Effector memory CD8-positive, alpha-beta T cell (primary cell): ENCODE results near the gene PIP4K2A.
A peak's percentile ranks its signal among the peaks of the same experiment; 100 is the strongest.
"Not testable (repeated sequence)": the region's sequence is repeated elsewhere in the genome, so short reads cannot be mapped to it uniquely, and the experiment has no call there.

Experiments used
- ATAC-seq: fragments of 150-1000 bp; cut with Tn5 transposase; replicated peaks from 2 replicates; pipeline ENCODE4 v1.10.0; 2021; ENCODE audit warnings: mild to moderate bottlenecking, moderate library complexity
- DNase-seq, 3 experiments: peaks; one replicate each; pipeline ENCODE4 v3.0.0; 2021
- H3K27ac Mint-ChIP-seq, 2 donors: one replicate each; pipeline ENCODE4 v1.8.0; 2022; ENCODE audit warnings: mild to moderate bottlenecking in 2 of 2, mixed read lengths in 2 of 2, moderate library complexity in 2 of 2
- H3K27me3 Mint-ChIP-seq, 2 donors: one replicate each; pipeline ENCODE4 v1.8.0; 2022; ENCODE audit warnings: mixed read lengths in 2 of 2
- H3K36me3 Mint-ChIP-seq: one replicate; pipeline ENCODE4 v1.8.0; 2022; ENCODE audit warnings: mild to moderate bottlenecking, moderate library complexity, mixed read lengths; ENCODE audit not compliant: insufficient read depth
- H3K4me1 Mint-ChIP-seq, 2 donors: one replicate each; pipeline ENCODE4 v1.8.0; 2022; ENCODE audit warnings: low read depth in 2 of 2, mixed read lengths in 2 of 2
- H3K4me3 Mint-ChIP-seq, 2 donors: one replicate each; pipeline ENCODE4 v1.8.0; 2022; ENCODE audit warnings: mild to moderate bottlenecking in 2 of 2, mixed read lengths in 2 of 2, moderate library complexity in 2 of 2
- H3K9me3 Mint-ChIP-seq, 2 donors: one replicate each; pipeline ENCODE4 v1.8.0; 2022; ENCODE audit warnings: mixed read lengths in 2 of 2

The PIP4K2A gene

DNA sequence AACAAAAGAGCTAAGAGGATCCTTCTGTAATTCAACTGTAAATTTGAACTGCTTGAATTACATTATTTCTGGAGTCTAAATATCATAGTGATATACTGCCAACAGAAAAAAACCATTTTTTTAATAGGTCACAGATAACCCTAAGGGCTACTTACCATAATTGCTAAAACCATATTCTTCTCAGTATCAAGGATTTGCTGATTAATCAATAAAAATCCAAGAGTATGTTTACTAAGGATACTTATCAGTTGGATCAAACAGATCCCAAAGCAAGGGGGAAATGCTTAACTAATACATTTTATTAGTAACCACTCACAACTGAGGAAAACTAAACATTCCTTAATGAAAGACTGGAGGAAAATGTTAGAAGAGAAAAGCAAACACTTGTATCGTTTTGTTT, 166.0 kb downstream of the PIP4K2A start:
- Mint-ChIP-seq H3K27ac (peak overlapping the region; percentile 17 to 90), H3K9me3 (no peaks in the 10 kb centered on the region)
- no peak for DNase-seq

DNA sequence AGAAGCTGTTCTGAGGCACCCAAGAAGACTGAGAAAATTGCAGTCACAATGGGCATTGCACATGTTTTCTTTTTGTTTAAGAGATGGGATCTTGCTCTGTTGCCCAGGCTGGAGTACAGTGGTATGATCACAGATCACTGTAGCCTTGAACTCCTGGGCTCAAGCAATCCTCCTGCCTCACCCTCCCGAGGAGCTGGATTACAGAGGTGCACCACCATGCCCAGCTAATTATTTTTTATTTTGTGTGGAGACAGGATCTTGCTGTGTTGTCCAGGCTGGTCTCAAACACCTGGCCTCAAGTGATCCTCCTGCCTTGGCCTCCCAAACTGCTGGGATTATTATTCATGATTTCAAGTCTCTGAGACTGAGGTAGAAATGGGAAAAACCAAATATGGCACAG, 168.7 kb downstream of the PIP4K2A start:
- Mint-ChIP-seq H3K36me3 (peaks cover 86% of the 10 kb centered on the region), H3K9me3 (no peaks in the 10 kb centered on the region), H3K4me3 (no peak overlapping the region), H3K4me1 (peaks cover 9 to 30% of the 10 kb centered on the region in 2 donors), H3K27me3 (no peaks in the 10 kb centered on the region), H3K27ac (peak overlapping the region; percentile 73 to 90)
- DNase-seq (no peak), ATAC-seq (no peak)

More for the DNA sequence above, 166.0 kb downstream of the PIP4K2A start:
- H3K27me3 Mint-ChIP-seq, result no peaks in the 10 kb centered on the region
- H3K4me3 Mint-ChIP-seq, result no peak overlapping the region
- peaks cover 77% of the 10 kb centered on the region for H3K36me3 Mint-ChIP-seq
- no peak for ATAC-seq
- H3K4me1 Mint-ChIP-seq, result peaks cover 14 to 39% of the 10 kb centered on the region in 2 donors

DNA sequence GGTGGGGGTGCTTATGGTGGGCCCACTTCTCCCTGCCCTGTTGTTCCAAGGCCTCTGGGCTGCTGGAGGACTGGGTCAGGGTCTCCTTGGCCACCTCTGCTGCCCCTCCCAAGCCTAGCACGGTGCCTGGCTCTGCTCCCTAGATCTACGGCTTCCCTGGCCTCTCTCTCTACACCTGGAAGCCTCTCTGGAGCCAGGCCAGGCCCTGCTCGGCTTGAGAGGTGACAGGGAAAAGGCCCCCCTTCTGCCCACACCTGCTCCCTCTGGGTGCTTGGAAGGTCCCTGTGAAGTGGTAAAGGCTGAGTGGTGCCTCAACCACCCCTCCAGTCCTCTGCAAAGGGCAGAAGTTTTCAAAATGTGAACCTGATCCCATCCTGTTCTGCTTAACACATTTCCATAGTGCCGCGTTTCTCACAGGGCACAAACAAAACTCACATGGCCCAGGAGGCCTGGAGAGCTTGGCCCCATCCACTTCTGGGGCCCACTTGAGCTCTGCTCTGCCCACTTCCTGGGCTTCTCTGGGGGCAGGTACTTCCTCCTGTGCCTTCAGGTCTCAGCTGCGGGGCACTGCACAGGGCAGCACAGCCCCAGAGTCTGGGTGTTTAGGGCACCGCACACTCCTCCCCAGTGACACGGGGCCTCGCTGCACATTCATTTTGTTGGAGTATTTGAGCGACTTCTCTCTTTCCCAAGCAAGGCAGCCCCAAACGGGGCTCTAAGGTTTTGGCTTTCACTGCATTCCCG, 169.9 kb downstream of the PIP4K2A start:
- Mint-ChIP-seq H3K4me1 (peaks cover 9 to 30% of the 10 kb centered on the region in 2 donors), H3K36me3 (peaks cover 86% of the 10 kb centered on the region), H3K4me3 (peak overlapping the region in 1 of 2 donors; percentile 16), H3K9me3 (no peaks in the 10 kb centered on the region), H3K27ac (peak overlapping the region; percentile 89 to 90), H3K27me3 (no peaks in the 10 kb centered on the region)
- DNase-seq (no peak), ATAC-seq (peak; percentile 51)

DNA sequence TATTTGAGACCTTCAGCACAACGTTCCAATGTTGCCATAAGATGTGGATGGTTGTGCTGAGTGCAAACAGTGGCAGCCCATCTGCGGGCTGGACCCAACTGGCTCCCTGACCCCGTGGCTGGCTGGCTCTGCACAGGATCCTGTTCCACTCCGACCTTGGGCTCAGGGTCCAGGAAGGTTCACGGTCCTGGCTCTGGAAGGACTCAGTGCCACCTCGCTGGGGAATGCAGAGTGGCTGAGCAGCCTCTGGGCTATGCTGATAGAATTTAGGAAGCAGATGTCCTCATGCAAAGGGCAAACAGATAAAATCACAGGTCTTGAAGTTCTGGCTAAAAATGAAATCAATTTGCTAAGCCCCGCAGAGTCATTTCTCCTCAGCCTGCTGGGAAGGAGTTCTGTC, 171.6 kb downstream of the PIP4K2A start:
- Mint-ChIP-seq H3K9me3 (no peaks in the 10 kb centered on the region), H3K27me3 (no peaks in the 10 kb centered on the region), H3K4me1 (peaks cover 12 to 32% of the 10 kb centered on the region in 2 donors), H3K4me3 (no peak overlapping the region), H3K36me3 (peaks cover 86% of the 10 kb centered on the region), H3K27ac (peak overlapping the region; percentile 68 to 90)
- ATAC-seq, result no peak
- no peak for DNase-seq

DNA sequence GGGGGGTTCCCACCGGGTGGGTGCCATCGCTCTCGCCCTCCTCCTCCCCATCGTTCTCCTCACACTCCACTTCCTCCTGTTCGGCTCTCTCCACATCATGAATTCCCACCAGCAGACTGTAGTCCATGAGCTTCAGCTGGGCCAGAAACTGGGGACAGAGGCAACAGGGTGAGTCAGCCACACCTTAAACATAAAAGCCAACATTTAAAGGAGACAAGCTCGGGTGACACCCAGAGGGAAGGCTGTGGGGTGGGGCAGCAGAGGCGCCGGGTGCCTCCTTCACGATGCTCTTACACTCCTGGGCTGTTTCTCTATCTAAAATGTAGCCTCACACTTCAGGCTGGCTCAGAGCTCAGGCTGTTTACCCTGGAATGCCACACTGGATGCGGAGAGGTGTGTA, 172.5 kb downstream of the PIP4K2A start:
- peak overlapping the region; percentile 73 to 90 for H3K27ac Mint-ChIP-seq
- peaks cover 12 to 29% of the 10 kb centered on the region in 2 donors for H3K4me1 Mint-ChIP-seq
- no peaks in the 10 kb centered on the region for H3K27me3 Mint-ChIP-seq

DNA sequence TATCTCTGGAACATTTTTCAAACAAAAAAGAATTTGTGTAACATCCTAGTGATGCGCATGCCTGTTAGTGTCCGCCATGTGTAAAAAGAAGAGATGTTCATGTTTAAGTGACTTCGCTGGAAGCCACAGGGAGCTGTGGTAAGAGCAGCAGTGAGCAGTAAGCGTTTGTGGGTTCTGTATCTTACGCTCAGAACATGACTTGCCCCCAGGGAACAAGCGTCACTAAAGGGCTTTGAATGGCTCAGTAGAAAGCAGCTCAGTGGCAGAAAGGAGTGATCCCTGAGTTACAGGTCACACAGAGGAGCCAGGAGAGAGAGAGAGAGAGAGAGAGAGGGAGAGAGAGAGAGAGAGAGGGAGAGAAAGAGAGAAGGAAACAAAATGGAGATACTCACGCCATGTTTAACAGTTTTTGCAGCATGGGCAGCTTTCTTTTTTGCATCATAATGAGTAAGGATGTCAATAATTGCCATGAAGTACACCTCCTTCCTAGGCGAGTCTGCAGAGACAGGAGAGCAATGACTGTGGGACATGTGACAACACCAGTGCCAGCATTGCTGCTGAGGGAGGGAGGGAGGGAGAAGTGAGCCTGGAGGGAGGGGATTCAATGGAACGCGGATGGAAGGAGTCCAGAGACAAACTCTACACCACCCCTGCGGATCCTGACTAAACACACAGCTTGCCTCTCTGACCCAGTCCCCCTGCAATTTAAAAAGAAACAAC, 174.6 kb downstream of the PIP4K2A start:
- H3K36me3 Mint-ChIP-seq, result peaks cover 92% of the 10 kb centered on the region

More for the DNA sequence above, 172.5 kb downstream of the PIP4K2A start:
- H3K4me3 Mint-ChIP-seq, result no peak overlapping the region
- no peaks in the 10 kb centered on the region for H3K9me3 Mint-ChIP-seq
- ATAC-seq (no peak), DNase-seq (no peak)
- peaks cover 89% of the 10 kb centered on the region for H3K36me3 Mint-ChIP-seq

DNA sequence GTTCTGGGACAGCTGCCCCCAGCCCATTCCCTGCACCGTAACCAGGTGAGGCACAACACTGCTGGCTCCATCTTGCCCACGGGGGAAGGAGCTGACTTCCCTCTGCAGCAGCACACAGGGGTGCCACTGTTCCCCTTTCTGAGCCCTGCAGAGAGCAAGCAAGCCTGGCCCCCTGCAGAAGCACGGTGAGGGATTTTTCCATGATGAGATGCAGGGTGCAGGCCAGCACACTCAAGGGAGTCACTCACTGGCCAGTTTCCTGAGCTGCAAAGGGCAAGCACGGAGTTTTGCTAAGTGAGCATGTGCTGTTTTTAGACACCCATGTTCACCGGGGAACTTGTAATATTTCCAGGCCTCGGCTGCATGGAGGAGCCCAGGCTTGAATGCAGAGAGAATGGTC, 176.6 kb downstream of the PIP4K2A start:
- Mint-ChIP-seq H3K4me3 (peak overlapping the region in 1 of 2 donors; percentile 5), H3K27ac (peak overlapping the region in 1 of 2 donors; percentile 57), H3K36me3 (peaks cover 79% of the 10 kb centered on the region), H3K4me1 (peaks cover 6 to 28% of the 10 kb centered on the region in 2 donors), H3K27me3 (no peaks in the 10 kb centered on the region), H3K9me3 (no peaks in the 10 kb centered on the region)
- no peak for ATAC-seq
- no peak for DNase-seq

More for the DNA sequence above, 174.6 kb downstream of the PIP4K2A start:
- Mint-ChIP-seq H3K27ac (peak overlapping the region; percentile 18 to 83), H3K27me3 (no peaks in the 10 kb centered on the region), H3K4me1 (peaks cover 10 to 32% of the 10 kb centered on the region in 2 donors), H3K9me3 (no peaks in the 10 kb centered on the region), H3K4me3 (no peak overlapping the region)
- DNase-seq (no peak), ATAC-seq (no peak)

DNA sequence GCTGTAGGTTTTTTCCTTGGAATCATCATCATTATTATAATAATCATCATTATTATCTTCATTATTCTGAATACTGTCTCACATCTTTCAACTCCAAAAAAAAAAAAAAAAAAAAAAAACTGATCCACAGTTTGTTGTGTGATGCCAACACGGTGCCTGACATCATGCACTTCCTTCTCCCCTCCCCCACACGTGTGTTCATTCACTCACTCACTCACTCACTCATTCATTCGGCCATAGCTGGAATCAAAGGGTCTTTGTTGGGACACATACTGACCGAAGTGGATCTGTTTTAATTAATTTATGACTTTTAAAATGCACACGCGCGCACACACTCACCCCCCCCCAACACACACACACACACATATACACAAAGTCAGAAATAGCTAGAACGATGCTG, 177.8 kb downstream of the PIP4K2A start:
- peaks cover 6 to 33% of the 10 kb centered on the region in 2 donors for H3K4me1 Mint-ChIP-seq
- no peak for ATAC-seq
- DNase-seq, result no peak
- no peaks in the 10 kb centered on the region for H3K9me3 Mint-ChIP-seq
- no peak overlapping the region for H3K4me3 Mint-ChIP-seq
- no peak overlapping the region for H3K27ac Mint-ChIP-seq
- H3K36me3 Mint-ChIP-seq, result peaks cover 68% of the 10 kb centered on the region
- no peaks in the 10 kb centered on the region for H3K27me3 Mint-ChIP-seq

DNA sequence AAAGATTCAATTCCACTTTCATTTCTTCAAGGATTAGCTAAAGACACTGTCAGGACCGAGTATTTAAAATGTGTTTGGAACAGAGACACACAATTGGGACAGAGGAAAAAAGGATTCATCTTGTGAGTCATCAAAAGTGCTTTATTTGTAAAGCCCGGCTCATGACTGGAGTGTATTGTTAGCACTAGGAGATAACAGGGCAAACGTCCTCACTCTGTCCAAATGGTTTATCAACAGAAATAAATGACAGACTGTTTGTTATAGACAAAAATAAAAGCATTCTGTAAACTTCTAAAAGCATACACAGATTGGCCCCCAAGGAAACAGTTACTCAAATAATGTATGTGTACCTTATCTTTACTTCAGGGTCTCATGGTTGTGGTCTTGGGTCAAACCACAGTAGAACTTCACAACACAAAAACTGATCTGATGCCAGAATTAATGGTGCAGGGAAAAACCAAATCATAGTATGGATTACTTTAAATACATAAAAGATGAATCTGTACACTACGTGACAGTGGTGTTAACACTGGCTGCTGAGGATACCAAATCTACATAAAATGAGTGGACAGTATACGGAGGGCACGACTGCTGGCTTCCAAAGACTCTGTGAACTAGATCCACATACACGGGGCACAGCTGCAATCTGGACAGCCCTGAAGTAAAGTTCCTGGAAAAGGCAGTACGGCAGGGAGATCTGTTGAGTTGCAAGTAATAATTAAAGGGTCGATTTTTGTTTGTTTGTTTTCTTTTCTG, 179.4 kb downstream of the PIP4K2A start:
- H3K27me3 Mint-ChIP-seq, result no peaks in the 10 kb centered on the region
- peaks cover 6 to 31% of the 10 kb centered on the region in 2 donors for H3K4me1 Mint-ChIP-seq
- ATAC-seq (no peak), DNase-seq (no peak)
- H3K4me3 Mint-ChIP-seq, result no peak overlapping the region
- peak overlapping the region in 1 of 2 donors; percentile 52 for H3K27ac Mint-ChIP-seq
- H3K9me3 Mint-ChIP-seq, result no peaks in the 10 kb centered on the region
- peaks cover 52% of the 10 kb centered on the region for H3K36me3 Mint-ChIP-seq

DNA sequence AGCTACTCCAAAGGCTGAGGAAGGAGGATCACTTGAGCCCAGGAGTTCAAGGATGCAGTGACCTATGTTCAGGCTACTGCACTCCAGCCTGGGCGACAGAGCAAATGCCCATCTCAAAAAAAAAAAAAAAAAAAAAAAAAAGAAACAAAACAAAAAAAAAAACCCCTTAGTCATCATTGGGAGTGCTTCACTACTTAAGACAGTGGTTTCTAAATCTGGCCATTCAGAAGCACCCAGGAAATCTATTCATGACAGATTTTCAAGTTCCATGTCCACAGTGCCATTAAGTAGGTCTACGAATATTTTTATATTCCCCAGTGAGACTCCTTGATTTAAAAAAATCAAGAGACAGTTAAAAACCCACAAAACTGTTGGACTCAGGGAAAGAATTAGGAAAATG, 182.9 kb downstream of the PIP4K2A start:
- ATAC-seq, result no peak

DNA sequence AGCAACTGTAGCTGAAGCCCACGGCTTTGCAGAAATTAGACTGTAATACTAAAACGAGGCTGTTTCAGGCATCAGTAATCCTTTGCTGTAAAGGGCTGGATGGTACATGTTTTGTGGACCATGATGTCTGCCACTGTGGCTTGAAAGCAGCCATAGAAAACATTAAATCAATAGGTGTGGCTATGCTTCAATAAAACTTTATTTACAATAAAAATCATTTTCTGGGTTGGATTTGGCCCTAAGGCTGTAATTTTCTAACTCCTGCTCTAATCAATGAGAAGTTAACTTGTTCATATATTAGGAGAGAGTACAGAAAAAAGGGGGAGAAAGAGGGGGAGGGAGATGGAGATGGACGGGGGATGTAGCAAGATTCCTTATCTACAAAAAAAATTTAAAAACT, 183.4 kb downstream of the PIP4K2A start:
- DNase-seq, result no peak
- ATAC-seq, result no peak
- Mint-ChIP-seq H3K4me3 (no peak overlapping the region), H3K36me3 (peaks cover 22% of the 10 kb centered on the region), H3K27ac (no peak overlapping the region), H3K4me1 (peaks cover 3 to 13% of the 10 kb centered on the region in 2 donors), H3K9me3 (no peaks in the 10 kb centered on the region), H3K27me3 (no peaks in the 10 kb centered on the region)

More for the DNA sequence above, 182.9 kb downstream of the PIP4K2A start:
- peaks cover 3 to 16% of the 10 kb centered on the region in 2 donors for H3K4me1 Mint-ChIP-seq
- no peak for DNase-seq
- H3K27me3 Mint-ChIP-seq, result no peaks in the 10 kb centered on the region
- H3K9me3 Mint-ChIP-seq, result no peaks in the 10 kb centered on the region
- H3K27ac Mint-ChIP-seq, result no peak overlapping the region
- no peak overlapping the region for H3K4me3 Mint-ChIP-seq
- peaks cover 26% of the 10 kb centered on the region for H3K36me3 Mint-ChIP-seq

DNA sequence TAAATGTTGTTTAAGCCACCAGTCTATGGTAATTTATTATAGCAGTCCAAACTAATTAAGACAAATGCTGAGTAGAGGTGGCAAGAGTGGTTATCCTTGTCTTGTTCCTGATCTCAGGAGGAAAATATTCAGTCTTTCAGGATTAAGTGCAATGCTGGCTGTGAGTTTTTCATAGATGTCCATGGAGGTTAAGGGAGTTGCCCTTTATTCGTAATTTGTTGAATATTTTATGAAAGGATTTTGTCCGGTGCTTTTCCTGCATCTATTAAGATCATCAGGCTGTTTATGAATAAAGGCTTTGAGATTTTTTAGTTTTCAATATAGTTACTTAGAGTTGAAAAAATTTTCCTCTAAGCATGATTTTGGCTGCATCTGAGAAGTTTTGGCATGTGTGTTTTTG, 186.9 kb downstream of the PIP4K2A start:
- H3K4me3 Mint-ChIP-seq, result no peak overlapping the region
- DNase-seq (no peak), ATAC-seq (no peak)
- no peak overlapping the region for H3K27ac Mint-ChIP-seq
- peaks cover 10% of the 10 kb centered on the region for H3K36me3 Mint-ChIP-seq
- H3K4me1 Mint-ChIP-seq, result peaks cover 0 to 7% of the 10 kb centered on the region in 2 donors
- H3K9me3 Mint-ChIP-seq, result peaks cover 13 to 22% of the 10 kb centered on the region in 2 donors
- H3K27me3 Mint-ChIP-seq, result peaks cover 7 to 13% of the 10 kb centered on the region in 2 donors

DNA sequence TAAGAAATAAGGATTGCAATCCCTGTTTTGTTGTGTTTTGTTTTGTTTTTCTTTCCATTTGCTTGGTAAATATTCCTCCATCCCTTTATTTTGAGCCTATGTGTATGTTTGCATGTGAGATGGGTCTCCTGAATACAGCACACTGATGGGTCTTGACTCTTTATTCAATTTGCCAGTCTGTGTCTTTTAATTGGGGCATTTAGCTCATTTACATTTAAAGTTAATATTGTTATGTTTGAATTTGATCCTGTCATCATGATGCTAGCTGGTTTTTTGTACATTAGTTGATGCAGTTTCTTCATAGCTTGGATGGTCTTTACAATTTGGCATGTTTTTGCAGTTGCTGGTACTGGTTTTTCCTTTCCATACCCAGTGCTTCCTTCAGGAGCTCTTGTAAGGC, 190.0 kb downstream of the PIP4K2A start:
- Mint-ChIP-seq H3K27me3 (peaks cover 7 to 24% of the 10 kb centered on the region in 2 donors), H3K9me3 (peaks cover 16 to 22% of the 10 kb centered on the region in 2 donors)
- not testable (repeated sequence) for ATAC-seq, H3K27ac Mint-ChIP-seq, H3K4me1 Mint-ChIP-seq, DNase-seq, H3K4me3 Mint-ChIP-seq, H3K36me3 Mint-ChIP-seq
